Muscle layer of duodenum (tissue), 2 donors: Measurements from ENCODE around the gene SMOC2.
"Not testable (repeated sequence)": the region's sequence is repeated elsewhere in the genome, so short reads cannot be mapped to it uniquely, and the experiment has no call there.

Source experiments
- H3K27ac ChIP-seq: one replicate; pipeline ENCODE4 v1.7.0; 2013; ENCODE audit warnings: mild to moderate bottlenecking, low read length
- H3K27me3 ChIP-seq: one replicate; pipeline ENCODE4 v1.7.0; 2013; ENCODE audit warnings: low read depth, mild to moderate bottlenecking, control low read depth, low read length
- H3K36me3 ChIP-seq, 2 donors: one replicate each; pipeline ENCODE4 v1.7.0; 2013; ENCODE audit warnings: low read length in 2 of 2, control low read depth in 1 of 2, mild to moderate bottlenecking in 1 of 2; ENCODE audit not compliant: insufficient read depth in 2 of 2, control insufficient read depth in 1 of 2
- H3K4me1 ChIP-seq, 2 donors: one replicate each; pipeline ENCODE4 v1.7.0; 2013; ENCODE audit warnings: low read length in 2 of 2, mild to moderate bottlenecking in 2 of 2, control low read depth in 1 of 2, moderate library complexity in 1 of 2; ENCODE audit not compliant: insufficient read depth in 2 of 2, control insufficient read depth in 1 of 2
- H3K4me3 ChIP-seq, 2 donors: one replicate each; pipeline ENCODE4 v1.7.0; 2013; ENCODE audit warnings: low read length in 2 of 2, low read depth in 1 of 2, mild to moderate bottlenecking in 1 of 2
- H3K9me3 ChIP-seq, 2 donors: one replicate each; pipeline ENCODE4 v1.7.0; 2013; ENCODE audit warnings: low read length in 2 of 2, control low read depth in 1 of 2, mild to moderate bottlenecking in 1 of 2; ENCODE audit not compliant: control insufficient read depth in 1 of 2
- donor health status: healthy.

SMOC2 gene

DNA sequence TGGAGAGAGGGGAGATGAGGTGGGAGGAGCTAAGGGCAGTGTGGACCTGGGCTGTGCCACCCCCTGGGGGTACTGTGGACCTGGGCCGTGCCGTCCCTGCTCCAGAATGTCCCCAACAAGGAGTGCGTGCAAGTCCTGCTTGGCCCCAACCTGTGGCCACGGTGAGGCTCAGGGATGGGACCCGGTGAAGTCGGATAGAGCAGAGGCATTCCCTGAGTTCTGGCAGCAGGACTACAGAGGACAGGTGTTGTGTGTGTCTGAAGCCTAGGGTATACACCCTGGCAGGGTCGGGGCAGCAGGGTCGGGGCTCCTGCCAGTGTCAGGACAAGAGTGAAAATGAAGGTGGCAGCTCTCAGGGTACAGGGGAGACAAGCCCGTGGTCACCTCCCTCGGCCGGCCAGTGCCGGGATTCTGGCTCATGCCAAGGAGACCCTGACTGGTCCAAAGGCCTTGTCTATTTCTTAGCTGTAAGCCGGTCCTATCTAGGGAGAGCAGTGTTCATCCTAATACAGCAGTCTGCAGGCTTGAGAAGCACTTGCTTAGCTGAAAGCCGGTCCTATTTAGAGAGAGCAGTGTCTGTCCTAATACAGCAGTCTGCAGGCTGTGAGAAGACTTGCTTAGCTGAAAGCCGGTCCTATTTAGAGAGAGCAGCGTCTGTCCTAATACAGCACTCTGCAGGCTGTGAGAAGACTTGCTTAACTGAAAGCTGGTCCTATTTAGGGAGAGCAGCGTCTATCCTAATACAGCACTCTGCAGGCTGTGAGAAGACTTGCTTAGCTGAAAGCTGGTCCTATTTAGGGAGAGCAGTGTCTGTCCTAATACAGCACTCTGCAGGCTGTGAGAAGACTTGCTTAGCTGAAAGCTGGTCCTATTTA is 95.9 kb downstream of the SMOC2 start:
- Histone ChIP-seq H3K9me3 (no peaks in the 10 kb centered on the region), H3K27me3 (no peaks in the 10 kb centered on the region), H3K27ac (peak overlapping the region; percentile 39), H3K4me3 (no peak overlapping the region), H3K36me3 (no peaks in the 10 kb centered on the region), H3K4me1 (peaks cover 0 to 32% of the 10 kb centered on the region in 2 donors)

DNA sequence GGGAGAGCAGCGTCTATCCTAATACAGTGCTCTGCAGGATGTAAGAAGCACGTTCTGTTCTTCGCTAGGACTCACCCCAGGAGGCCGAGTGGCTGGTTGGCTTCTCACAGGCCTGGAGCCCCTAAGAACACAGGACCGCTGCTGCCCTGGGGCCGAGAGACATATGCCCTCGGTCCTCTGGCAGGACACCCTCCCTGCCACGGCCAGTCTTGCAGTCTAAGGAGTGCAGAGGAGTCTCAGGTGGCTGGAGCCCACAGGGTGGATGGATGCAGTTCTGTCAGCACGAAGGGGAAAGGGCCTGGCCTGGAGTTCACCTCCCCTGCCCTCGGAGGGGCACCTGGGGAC is 96.5 kb downstream of the SMOC2 start:
- Histone ChIP-seq H3K36me3 (no peaks in the 10 kb centered on the region), H3K9me3 (no peaks in the 10 kb centered on the region), H3K27ac (peak overlapping the region; percentile 23), H3K4me3 (no peak overlapping the region), H3K27me3 (no peaks in the 10 kb centered on the region), H3K4me1 (peaks cover 0 to 32% of the 10 kb centered on the region in 2 donors)

DNA sequence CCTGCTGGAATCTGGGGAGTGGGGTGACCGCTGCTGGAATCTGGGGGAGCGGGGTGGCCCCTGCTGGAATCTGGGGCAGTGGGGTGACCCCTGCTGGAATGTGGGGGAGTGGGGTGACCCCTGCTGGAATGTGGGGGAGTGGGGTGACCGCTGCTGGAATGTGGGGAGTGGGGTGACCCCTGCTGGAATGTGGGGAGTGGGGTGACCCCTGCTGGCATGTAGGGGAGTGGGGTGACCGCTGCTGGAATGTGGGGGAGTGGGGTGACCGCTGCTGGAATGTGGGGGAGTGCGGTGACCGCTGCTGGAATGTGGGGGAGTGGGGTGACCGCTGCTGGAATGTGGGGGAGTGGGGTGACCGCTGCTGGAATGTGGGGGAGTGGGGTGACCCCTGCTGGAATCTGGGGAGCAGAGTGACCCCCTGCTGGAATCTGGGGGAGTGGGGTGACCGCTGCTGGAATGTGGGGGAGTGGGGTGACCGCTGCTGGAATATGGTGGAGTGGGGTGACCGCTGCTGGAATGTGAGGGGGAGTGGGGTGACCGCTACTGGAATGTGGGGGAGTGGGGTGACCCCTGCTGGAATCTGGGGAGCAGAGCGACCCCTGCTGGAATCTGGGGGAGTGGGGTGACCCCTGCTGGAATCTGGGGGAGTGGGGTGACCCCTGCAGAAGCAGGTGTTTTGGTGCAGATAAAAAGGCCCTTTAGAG is 97.4 kb downstream of the SMOC2 start:
- not testable (repeated sequence) for H3K36me3 ChIP-seq, H3K27me3 ChIP-seq, H3K4me3 ChIP-seq, H3K9me3 ChIP-seq, H3K27ac ChIP-seq
- peaks cover 0 to 24% of the 10 kb centered on the region in 2 donors for H3K4me1 ChIP-seq

DNA sequence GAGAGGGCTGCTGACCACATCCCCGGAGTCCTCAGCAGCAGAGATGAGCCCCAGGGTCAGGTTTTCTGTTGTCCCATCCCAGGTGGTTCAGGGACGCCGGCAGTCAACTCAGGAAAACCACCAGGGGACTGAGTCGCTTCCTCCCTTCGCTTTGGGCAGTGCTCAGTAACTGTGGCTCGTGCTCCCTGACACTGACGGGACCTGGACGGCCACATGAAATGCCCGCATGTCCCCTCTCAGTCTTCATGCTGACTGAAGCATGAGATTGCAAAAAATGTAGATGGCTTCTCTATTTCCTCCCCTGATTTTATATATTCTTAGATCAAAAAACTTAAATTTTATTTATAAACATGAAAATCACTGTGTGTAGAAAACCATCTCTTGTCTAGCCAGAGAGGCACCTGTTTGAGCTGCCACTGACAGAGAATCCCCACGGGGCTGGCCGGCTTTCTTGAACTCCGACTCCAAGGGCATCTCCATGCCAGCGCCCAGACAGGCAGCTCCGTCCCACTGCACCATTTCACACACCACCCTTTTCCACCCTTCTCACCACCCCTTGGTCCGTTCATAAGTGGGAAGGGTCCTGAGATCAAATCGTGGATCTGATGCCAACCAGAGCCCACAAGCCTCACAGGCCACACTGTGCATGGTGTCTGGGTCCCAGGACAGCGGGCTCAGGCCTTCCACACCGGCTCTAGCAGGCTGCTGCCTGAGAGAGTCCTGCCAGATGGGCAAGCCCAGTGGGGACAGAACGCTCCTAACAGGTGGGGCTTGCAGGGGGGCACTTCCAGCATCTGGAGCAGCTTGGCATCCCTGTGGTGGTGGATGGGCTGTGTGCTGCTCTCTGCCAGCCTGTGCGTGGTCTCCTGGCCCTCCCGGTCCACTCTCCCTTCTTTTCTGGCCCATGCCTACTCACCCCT is 98.2 kb downstream of the SMOC2 start:
- H3K36me3 ChIP-seq = peaks cover 0 to 3% of the 10 kb centered on the region in 2 donors
- H3K4me3 ChIP-seq = no peak overlapping the region
- no peaks in the 10 kb centered on the region for H3K27me3 ChIP-seq
- H3K4me1 ChIP-seq = peaks cover 0 to 20% of the 10 kb centered on the region in 2 donors
- H3K27ac ChIP-seq = no peak overlapping the region
- H3K9me3 ChIP-seq = no peaks in the 10 kb centered on the region

DNA sequence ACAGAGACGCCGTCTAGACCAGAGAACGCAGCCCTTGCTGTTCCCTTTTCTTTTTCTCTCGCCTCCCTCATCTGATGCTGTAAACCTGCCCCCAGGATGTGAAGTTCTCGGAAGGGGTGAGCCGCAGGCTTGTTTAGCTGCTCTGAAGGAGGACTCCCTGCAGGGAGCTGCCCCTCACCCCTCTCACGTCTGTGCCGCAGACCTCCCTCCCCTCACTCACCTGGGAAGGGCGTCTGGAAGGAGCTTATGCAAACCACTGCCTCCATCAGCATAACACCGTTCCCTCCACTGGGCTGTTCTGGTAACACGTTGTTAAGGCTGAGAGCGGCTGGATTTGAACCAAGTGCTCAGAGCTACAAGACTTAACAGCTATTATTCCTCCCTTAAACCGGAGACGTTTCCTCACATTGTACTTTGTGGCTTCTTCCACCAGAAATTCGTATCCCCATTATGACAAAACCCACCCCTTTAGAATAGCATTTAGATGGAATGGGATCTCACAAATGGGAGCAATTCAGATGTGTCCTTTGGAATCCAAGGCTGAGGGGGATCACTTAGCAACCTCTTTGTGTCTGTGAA is 99.8 kb downstream of the SMOC2 start:
- Histone ChIP-seq H3K4me3 (no peak overlapping the region), H3K9me3 (no peaks in the 10 kb centered on the region), H3K27ac (peak overlapping the region; percentile 67), H3K4me1 (peaks cover 0 to 20% of the 10 kb centered on the region in 2 donors), H3K36me3 (peaks cover 0 to 3% of the 10 kb centered on the region in 2 donors), H3K27me3 (no peaks in the 10 kb centered on the region)

DNA sequence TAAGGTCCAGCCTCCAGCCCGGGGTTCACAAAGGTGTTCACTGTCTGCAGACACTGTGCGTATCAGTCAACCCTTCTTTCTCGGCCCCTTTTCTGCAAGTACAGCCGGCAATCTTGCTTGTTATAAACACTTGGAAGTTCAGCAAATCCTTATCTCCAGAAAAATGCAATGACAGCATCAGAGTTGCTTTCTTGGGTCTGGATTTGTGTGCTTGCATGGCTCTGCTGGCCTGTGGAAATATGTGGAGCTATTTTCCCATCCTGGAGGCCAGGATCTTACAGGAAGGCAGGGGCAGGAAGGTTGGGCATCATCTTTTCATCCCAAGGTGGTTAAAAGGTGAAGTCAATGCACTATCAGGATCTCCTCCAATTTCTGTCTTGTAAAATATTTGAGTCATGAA is 100.3 kb downstream of the SMOC2 start:
- Histone ChIP-seq H3K4me3 (no peak overlapping the region), H3K27me3 (no peaks in the 10 kb centered on the region), H3K27ac (peak overlapping the region; percentile 67), H3K4me1 (peaks cover 0 to 20% of the 10 kb centered on the region in 2 donors), H3K9me3 (no peaks in the 10 kb centered on the region), H3K36me3 (peaks cover 0 to 3% of the 10 kb centered on the region in 2 donors)

DNA sequence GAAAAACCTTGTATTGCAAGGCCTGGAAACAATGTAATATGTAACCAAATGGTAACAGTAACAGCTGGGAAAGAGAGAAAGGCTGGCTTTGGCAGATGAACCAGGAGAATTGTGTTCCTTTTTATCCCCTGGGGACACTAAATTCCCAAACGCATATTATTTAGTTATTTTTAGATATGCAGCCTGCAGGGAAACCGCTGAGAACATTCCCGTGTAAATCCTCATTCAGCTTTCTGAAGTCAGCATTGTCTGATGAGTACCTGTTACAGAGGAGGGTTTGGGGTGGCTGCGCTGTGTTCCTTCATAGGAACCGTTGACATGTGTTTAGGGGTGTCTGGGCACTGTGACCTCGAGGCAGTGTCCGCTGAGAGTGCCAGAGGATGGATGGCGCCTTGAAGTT is 101.3 kb downstream of the SMOC2 start:
- Histone ChIP-seq H3K4me1 (peaks cover 0 to 15% of the 10 kb centered on the region in 2 donors), H3K4me3 (no peak overlapping the region), H3K36me3 (peaks cover 0 to 3% of the 10 kb centered on the region in 2 donors), H3K9me3 (no peaks in the 10 kb centered on the region), H3K27ac (peak overlapping the region; percentile 67), H3K27me3 (no peaks in the 10 kb centered on the region)

DNA sequence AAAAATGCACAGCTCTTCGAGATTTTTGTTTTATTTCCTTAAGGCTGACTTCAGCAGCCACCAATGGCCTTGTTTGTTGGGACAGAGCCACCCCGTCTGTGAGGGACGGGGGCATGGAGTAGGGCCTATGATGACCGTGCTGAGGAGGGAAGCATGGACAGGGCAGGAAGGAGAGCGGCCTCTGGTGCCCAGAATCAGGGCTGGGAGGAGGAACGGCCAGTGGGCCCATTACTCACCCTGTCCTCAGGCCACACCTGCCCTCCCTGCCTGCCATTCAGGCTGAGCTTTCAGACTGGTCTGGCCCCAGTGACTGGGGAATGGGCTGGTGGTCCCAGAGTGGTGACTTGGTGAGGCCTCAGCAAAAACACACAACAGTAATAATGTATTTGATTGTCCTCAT is 104.4 kb downstream of the SMOC2 start:
- peaks cover 0 to 3% of the 10 kb centered on the region in 2 donors for H3K36me3 ChIP-seq
- no peak overlapping the region for H3K4me3 ChIP-seq
- H3K4me1 ChIP-seq = peaks cover 0 to 14% of the 10 kb centered on the region in 2 donors
- H3K27me3 ChIP-seq = no peaks in the 10 kb centered on the region
- H3K27ac ChIP-seq = no peak overlapping the region
- no peaks in the 10 kb centered on the region for H3K9me3 ChIP-seq

DNA sequence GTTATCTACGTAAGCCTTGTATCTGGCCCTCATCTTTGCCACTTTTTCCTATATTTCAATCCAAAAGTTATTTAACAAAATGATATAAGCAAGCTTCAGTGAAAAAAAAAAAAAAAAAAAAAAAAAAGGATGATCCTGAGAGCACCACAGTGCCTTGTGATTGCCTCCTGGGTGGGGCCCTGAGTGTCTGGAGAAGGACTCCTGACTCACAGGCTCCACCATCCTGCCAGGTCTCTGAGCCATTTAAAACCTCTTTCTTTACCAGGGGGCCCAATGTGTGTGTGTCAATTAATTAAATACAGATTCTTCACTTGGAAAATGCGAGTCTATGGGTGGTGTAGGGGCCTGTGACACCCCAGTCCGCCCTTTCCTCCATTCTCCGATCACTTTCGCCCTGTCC is 105.2 kb downstream of the SMOC2 start:
- H3K9me3 ChIP-seq = no peaks in the 10 kb centered on the region
- peaks cover 0 to 7% of the 10 kb centered on the region in 2 donors for H3K4me1 ChIP-seq
- H3K4me3 ChIP-seq = no peak overlapping the region
- H3K27me3 ChIP-seq = no peaks in the 10 kb centered on the region
- H3K27ac ChIP-seq = no peak overlapping the region
- peaks cover 0 to 3% of the 10 kb centered on the region in 2 donors for H3K36me3 ChIP-seq

DNA sequence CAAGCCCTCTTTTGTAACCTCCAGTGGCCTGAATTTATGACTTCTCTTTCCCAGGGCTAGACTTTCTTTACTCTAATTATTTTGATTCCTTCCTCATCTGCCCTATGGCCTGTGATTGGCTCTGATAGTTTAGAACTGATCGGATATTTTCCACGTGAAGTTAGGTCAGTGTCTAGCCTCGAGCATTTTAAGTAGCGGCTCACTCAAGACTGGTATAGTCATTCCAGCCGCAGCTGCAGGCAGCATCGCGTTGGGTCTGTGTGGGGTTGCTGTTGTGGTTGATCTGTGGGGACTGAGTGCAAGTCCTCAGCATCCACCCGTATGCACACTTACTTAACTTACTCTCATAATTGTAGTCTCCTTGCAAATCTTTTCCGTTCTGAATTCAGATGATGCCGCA is 105.7 kb downstream of the SMOC2 start:
- Histone ChIP-seq H3K27me3 (no peaks in the 10 kb centered on the region), H3K4me3 (no peak overlapping the region), H3K36me3 (peaks cover 0 to 3% of the 10 kb centered on the region in 2 donors), H3K9me3 (no peaks in the 10 kb centered on the region), H3K4me1 (peaks cover 0 to under 1% of the 10 kb centered on the region in 2 donors), H3K27ac (no peak overlapping the region)
